Activated naive CD4-positive, alpha-beta T cell treated with anti-CD3 and anti-CD28 coated beads, Interleukin-2, amount 10 ng/mL, durations not matched to agents 7 days and 5 days (primary cell): ENCODE data around the gene MYPOP.

Experiments used
- CTCF ChIA-PET: fragments of 350-600 bp; sonication (Branson Sonifier 250); formaldehyde crosslinking; loops from one replicate; lab custom pipeline; 2021; ENCODE audit warnings: antibody characterized with exemption; lab: Charles Lee
- DNase-seq: peaks from one replicate; pipeline ENCODE4 v3.0.0-alpha.2; 2020
- H3K27ac Mint-ChIP-seq: one replicate; pipeline ENCODE4 v1.8.0; 2021; ENCODE audit warnings: mild to moderate bottlenecking, moderate library complexity, mixed read lengths
- H3K27me3 Mint-ChIP-seq: one replicate; pipeline ENCODE4 v1.8.0; 2021; ENCODE audit warnings: mild to moderate bottlenecking, mixed read lengths
- H3K36me3 Mint-ChIP-seq: one replicate; pipeline ENCODE4 v1.8.0; 2021; ENCODE audit warnings: mixed read lengths
- H3K4me1 Mint-ChIP-seq: one replicate; pipeline ENCODE4 v1.8.0; 2021; ENCODE audit warnings: mixed read lengths
- H3K4me3 Mint-ChIP-seq: one replicate; pipeline ENCODE4 v1.8.0; 2021; ENCODE audit warnings: mild to moderate bottlenecking, moderate library complexity, mixed read lengths
- H3K9me3 Mint-ChIP-seq: one replicate; pipeline ENCODE4 v1.8.0; 2021; ENCODE audit warnings: mixed read lengths

Gene MYPOP

GRCh38 chr19:45920458-45920857, 18.0 kb upstream of the MYPOP start:
- CTCF ChIA-PET = interaction anchor here (0.5 kb wide), 1 partner anchor 519 kb away, joined by 3 read pairs; no protein-coding TSS in a partner anchor
- H3K4me1 Mint-ChIP-seq = peaks cover 54% of the 10 kb centered on the region
- H3K27me3 Mint-ChIP-seq = peaks cover 42% of the 10 kb centered on the region
- no peak overlapping the region for H3K4me3 Mint-ChIP-seq
- H3K27ac Mint-ChIP-seq = peak overlapping the region; percentile 60
- peak; percentile 41 for DNase-seq
- no peaks in the 10 kb centered on the region for H3K9me3 Mint-ChIP-seq
- H3K36me3 Mint-ChIP-seq = peaks cover 3% of the 10 kb centered on the region

- Mint-ChIP-seq H3K36me3 (peaks cover 3% of the 10 kb centered on the region), H3K9me3 (no peaks in the 10 kb centered on the region), H3K4me1 (peaks cover 52% of the 10 kb centered on the region), H3K27ac (no peak overlapping the region), H3K4me3 (no peak overlapping the region), H3K27me3 (peaks cover 46% of the 10 kb centered on the region)
- CTCF ChIA-PET = no interaction called here
- no peak for DNase-seq
Observed at GRCh38 chr19:45919678-45920077, 17.3 kb upstream of the MYPOP start.

- CTCF ChIA-PET = no interaction called here
- H3K4me3 Mint-ChIP-seq = no peak overlapping the region
- no peaks in the 10 kb centered on the region for H3K9me3 Mint-ChIP-seq
- peaks cover 3% of the 10 kb centered on the region for H3K36me3 Mint-ChIP-seq
- peaks cover 56% of the 10 kb centered on the region for H3K27me3 Mint-ChIP-seq
- peaks cover 52% of the 10 kb centered on the region for H3K4me1 Mint-ChIP-seq
- no peak for DNase-seq
- peak overlapping the region; percentile 79 for H3K27ac Mint-ChIP-seq
Observed at GRCh38 chr19:45918721-45919120, 16.3 kb upstream of the MYPOP start.

- Mint-ChIP-seq H3K27ac (peak overlapping the region; percentile 87), H3K9me3 (no peaks in the 10 kb centered on the region), H3K27me3 (peaks cover 63% of the 10 kb centered on the region), H3K36me3 (peaks cover 3% of the 10 kb centered on the region), H3K4me1 (peaks cover 53% of the 10 kb centered on the region), H3K4me3 (no peak overlapping the region)
- peak; percentile 41 for DNase-seq
- CTCF ChIA-PET = interaction anchor here (1.1 to 1.2 kb wide), 2 partner anchors 10 to 15 kb away, joined by 3 read pairs; partner anchors contain the start of gene MYPOP
Observed at GRCh38 chr19:45917421-45918091, 15.1 kb upstream of the MYPOP start.

GRCh38 chr19:45913874-45914830, 11.7 kb upstream of the MYPOP start, which contains the start of gene NANOS2:
TSS of gene NANOS2 (minus strand) at chr19:45914778. CDS start at chr19:45914693, 85 bp downstream.
- Mint-ChIP-seq H3K27me3 (peaks cover 71% of the 10 kb centered on the region), H3K4me1 (peaks cover 33% of the 10 kb centered on the region), H3K27ac (no peak within 1 kb of the TSS), H3K4me3 (no peak within 1 kb of the TSS), H3K36me3 (peaks cover 3% of the 10 kb centered on the region), H3K9me3 (no peaks in the 10 kb centered on the region)
- peak; percentile 39 for DNase-seq
- CTCF ChIA-PET = interaction anchor here (1.0 kb wide), 1 partner anchor 14 kb away, joined by 3 read pairs; no protein-coding TSS in a partner anchor

GRCh38 chr19:45911291-45911690, 8.9 kb upstream of the MYPOP start:
- DNase-seq = no peak
- Mint-ChIP-seq H3K36me3 (peaks cover under 1% of the 10 kb centered on the region), H3K27me3 (peaks cover 72% of the 10 kb centered on the region), H3K27ac (no peak overlapping the region), H3K9me3 (no peaks in the 10 kb centered on the region), H3K4me1 (peaks cover 7% of the 10 kb centered on the region), H3K4me3 (no peak overlapping the region)
- CTCF ChIA-PET = no interaction called here

- no peak for DNase-seq
- CTCF ChIA-PET = interaction anchor here (1.5 kb wide), 1 partner anchor 108 kb away, joined by 3 read pairs; no protein-coding TSS in a partner anchor
- H3K9me3 Mint-ChIP-seq = no peaks in the 10 kb centered on the region
- peaks cover 4% of the 10 kb centered on the region for H3K4me1 Mint-ChIP-seq
- H3K36me3 Mint-ChIP-seq = no peaks in the 10 kb centered on the region
- H3K27ac Mint-ChIP-seq = no peak overlapping the region
- H3K27me3 Mint-ChIP-seq = peaks cover 70% of the 10 kb centered on the region
- H3K4me3 Mint-ChIP-seq = no peak overlapping the region
Observed at GRCh38 chr19:45908956-45909355, 6.5 kb upstream of the MYPOP start.

GRCh38 chr19:45906221-45906620, 3.8 kb upstream of the MYPOP start:
- no peak for DNase-seq
- Mint-ChIP-seq H3K9me3 (no peaks in the 10 kb centered on the region), H3K4me3 (no peak overlapping the region), H3K4me1 (peaks cover 18% of the 10 kb centered on the region), H3K27ac (no peak overlapping the region), H3K36me3 (peaks cover 3% of the 10 kb centered on the region), H3K27me3 (peaks cover 51% of the 10 kb centered on the region)
- CTCF ChIA-PET = interaction anchor here (1.4 kb wide), 1 partner anchor 25 kb away, joined by 3 read pairs; no protein-coding TSS in a partner anchor

GRCh38 chr19:45905011-45905410, 2.6 kb upstream of the MYPOP start:
- Mint-ChIP-seq H3K4me1 (peaks cover 29% of the 10 kb centered on the region), H3K9me3 (no peaks in the 10 kb centered on the region), H3K36me3 (peaks cover 13% of the 10 kb centered on the region), H3K4me3 (no peak overlapping the region), H3K27ac (no peak overlapping the region), H3K27me3 (peaks cover 39% of the 10 kb centered on the region)
- no peak for DNase-seq
- CTCF ChIA-PET = no interaction called here

- Mint-ChIP-seq H3K27me3 (peaks cover 25% of the 10 kb centered on the region), H3K36me3 (peaks cover 25% of the 10 kb centered on the region), H3K27ac (peak overlapping the region; percentile 82), H3K4me3 (peak overlapping the region; percentile 98), H3K9me3 (no peaks in the 10 kb centered on the region), H3K4me1 (peaks cover 31% of the 10 kb centered on the region)
- CTCF ChIA-PET = interaction anchor here (0.6 to 2.7 kb wide), 12 partner anchors 10 to 134 kb away, joined by 3 to 13 read pairs (median 4); partner anchors contain the start of genes FOXA3, IRF2BP1, SIX5 and SYMPK
- peak; percentile 99 for DNase-seq
Observed at GRCh38 chr19:45902651-45903625, 525 bp upstream of the MYPOP start.

- peak; percentile 50 for DNase-seq
- H3K36me3 Mint-ChIP-seq = peaks cover 25% of the 10 kb centered on the region
- peaks cover 22% of the 10 kb centered on the region for H3K27me3 Mint-ChIP-seq
- peak overlapping the region; percentile 56 for H3K4me3 Mint-ChIP-seq
- H3K9me3 Mint-ChIP-seq = no peaks in the 10 kb centered on the region
- no peak overlapping the region for H3K27ac Mint-ChIP-seq
- CTCF ChIA-PET = interaction anchor here (0.8 to 2.7 kb wide), 5 partner anchors 12 to 127 kb away, joined by 3 to 13 read pairs (median 3); partner anchors contain the start of gene IRF2BP1
- H3K4me1 Mint-ChIP-seq = peaks cover 31% of the 10 kb centered on the region
Observed at GRCh38 chr19:45901432-45901911, 941 bp downstream of the MYPOP start.

GRCh38 chr19:45900738-45901431, 1.5 kb downstream of the MYPOP start:
- peaks cover 25% of the 10 kb centered on the region for H3K36me3 Mint-ChIP-seq
- CTCF ChIA-PET = interaction anchor here (0.9 to 2.7 kb wide), 4 partner anchors 13 to 18 kb away, joined by 3 to 13 read pairs (median 3); partner anchors contain the start of genes IRF2BP1 and NANOS2
- peak overlapping the region; percentile 56 for H3K4me3 Mint-ChIP-seq
- H3K27me3 Mint-ChIP-seq = peaks cover 16% of the 10 kb centered on the region
- peaks cover 31% of the 10 kb centered on the region for H3K4me1 Mint-ChIP-seq
- peak overlapping the region; percentile 37 for H3K27ac Mint-ChIP-seq
- no peak for DNase-seq
- no peaks in the 10 kb centered on the region for H3K9me3 Mint-ChIP-seq
